Measurements from ENCODE around the gene C4orf50. TPM values are rescaled to one million over a fixed set of nuclear protein-coding genes. Genes with fewer than 3 reads are reported as not detected.

The C4orf50 gene
- polyA plus RNA-seq, 4 donors: 0.01 to 0.03 (median 0.01) TPM; not detected in 1

GRCh38 chr4:5973486-5974220 lies 44.6 kb downstream of the C4orf50 start:
- no peak for DNase-seq (ENCODE audit: low read depth in 4 of 4, low spot score in 3 of 4)

GRCh38 chr4:5973033-5973432 lies 45.2 kb downstream of the C4orf50 start:
- DNase-seq (ENCODE audit: low read depth in 4 of 4, low spot score in 3 of 4): no peak

GRCh38 chr4:5972571-5972970 lies 45.7 kb downstream of the C4orf50 start:
- no peak for DNase-seq (ENCODE audit: low read depth in 4 of 4, low spot score in 3 of 4)

- no peak for DNase-seq (ENCODE audit: low read depth in 4 of 4, low spot score in 3 of 4)
Measured at GRCh38 chr4:5971078-5971450, 47.2 kb downstream of the C4orf50 start.

GRCh38 chr4:5970381-5971077 lies 47.7 kb downstream of the C4orf50 start:
- DNase-seq (ENCODE audit: low read depth in 4 of 4, low spot score in 3 of 4): no peak

- no peak for DNase-seq (ENCODE audit: low read depth in 4 of 4, low spot score in 3 of 4)
Measured at GRCh38 chr4:5969777-5970176, 48.5 kb downstream of the C4orf50 start.

- DNase-seq (ENCODE audit: low read depth in 4 of 4, low spot score in 3 of 4): no peak
Measured at GRCh38 chr4:5969336-5969735, 48.9 kb downstream of the C4orf50 start.

- DNase-seq (ENCODE audit: low read depth in 4 of 4, low spot score in 3 of 4): no peak
Measured at GRCh38 chr4:5968246-5968645, 50.0 kb downstream of the C4orf50 start.

- DNase-seq (ENCODE audit: low read depth in 4 of 4, low spot score in 3 of 4): no peak
Measured at GRCh38 chr4:5967783-5968182, 50.4 kb downstream of the C4orf50 start.

- no peak for DNase-seq (ENCODE audit: low read depth in 4 of 4, low spot score in 3 of 4)
Measured at GRCh38 chr4:5965225-5965624, 53.0 kb downstream of the C4orf50 start.

GRCh38 chr4:5964030-5964429 lies 54.2 kb downstream of the C4orf50 start:
- DNase-seq (ENCODE audit: low read depth in 4 of 4, low spot score in 3 of 4): no peak

GRCh38 chr4:5963611-5964010 lies 54.6 kb downstream of the C4orf50 start:
- no peak for DNase-seq (ENCODE audit: low read depth in 4 of 4, low spot score in 3 of 4)

- no peak for DNase-seq (ENCODE audit: low read depth in 4 of 4, low spot score in 3 of 4)
Measured at GRCh38 chr4:5962416-5962815, 55.8 kb downstream of the C4orf50 start.

GRCh38 chr4:5960252-5960880 lies 57.9 kb downstream of the C4orf50 start:
- DNase-seq (ENCODE audit: low read depth in 4 of 4, low spot score in 3 of 4): no peak

- DNase-seq (ENCODE audit: low read depth in 4 of 4, low spot score in 3 of 4): no peak
Measured at GRCh38 chr4:5959211-5959982, 58.8 kb downstream of the C4orf50 start.

GRCh38 chr4:5958199-5958735 lies 60.0 kb downstream of the C4orf50 start:
- no peak for DNase-seq (ENCODE audit: low read depth in 4 of 4, low spot score in 3 of 4)

- no peak for DNase-seq (ENCODE audit: low read depth in 4 of 4, low spot score in 3 of 4)
Measured at GRCh38 chr4:5957076-5957475, 61.2 kb downstream of the C4orf50 start.

- DNase-seq (ENCODE audit: low read depth in 4 of 4, low spot score in 3 of 4): peak; percentile 44 to 52 (median 51)
Measured at GRCh38 chr4:5956285-5957021, 61.8 kb downstream of the C4orf50 start.

GRCh38 chr4:5955856-5956255 lies 62.4 kb downstream of the C4orf50 start:
- no peak for DNase-seq (ENCODE audit: low read depth in 4 of 4, low spot score in 3 of 4)

- no peak for DNase-seq (ENCODE audit: low read depth in 4 of 4, low spot score in 3 of 4)
Measured at GRCh38 chr4:5955201-5955821, 62.9 kb downstream of the C4orf50 start.
